Inferior parietal cortex (tissue), 1 donor: Measurements from ENCODE around the gene CNNM3.
"Not testable (repeated sequence)": the region's sequence is repeated elsewhere in the genome, so short reads cannot be mapped to it uniquely, and the experiment has no call there.

ENCODE experiments used
- DNase-seq: peaks from one replicate; pipeline ENCODE4 v3.0.0-alpha.2; 2016; ENCODE audit errors: extremely low spot score

CNNM3 gene

DNA sequence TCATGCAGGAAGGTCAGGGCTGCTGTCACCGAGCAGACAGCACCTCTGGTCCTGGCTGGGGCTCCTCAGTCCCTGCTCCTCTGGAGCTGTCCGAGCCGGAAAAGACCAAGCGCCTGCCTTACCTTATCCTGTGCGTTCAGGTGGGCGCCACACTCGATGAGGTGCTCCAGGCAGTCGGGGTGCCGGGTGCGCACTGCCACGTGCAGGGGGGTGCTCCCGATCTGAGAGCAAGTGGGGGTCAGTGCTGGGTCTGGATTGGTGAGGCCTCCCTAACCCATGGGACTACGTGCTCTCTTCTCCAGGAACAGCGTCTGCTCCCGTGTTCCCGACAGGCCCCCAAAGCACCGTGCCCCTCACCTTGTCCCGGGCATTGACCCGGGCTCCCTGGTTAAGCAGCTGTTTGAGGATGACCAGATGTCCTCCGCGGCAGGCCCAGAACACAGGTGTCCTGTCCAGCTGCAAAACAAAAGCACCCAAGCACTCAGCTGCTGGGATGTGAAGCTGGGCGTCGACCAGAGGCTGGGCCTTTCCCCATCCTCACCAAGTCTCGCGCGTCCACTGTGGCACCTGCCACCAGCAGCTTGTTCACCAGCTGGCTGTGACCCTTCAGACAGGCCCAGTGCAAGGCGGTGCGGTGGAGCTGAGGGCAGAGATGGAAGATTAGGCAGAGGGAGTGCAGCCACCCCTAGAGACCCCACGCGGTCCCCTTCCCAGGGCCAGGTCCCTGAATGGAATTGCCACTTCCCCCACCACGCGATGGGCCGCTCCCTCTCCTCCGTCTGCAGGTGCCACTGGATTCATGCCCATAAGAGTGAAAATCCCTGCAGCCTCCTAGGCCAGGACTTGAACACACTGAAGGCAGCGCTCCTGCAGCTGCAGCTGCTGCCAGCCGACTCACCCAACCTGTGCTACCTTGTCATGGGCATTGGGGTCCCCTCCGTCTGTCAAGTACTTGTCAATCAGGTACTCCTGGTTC, 24.1 kb downstream of the CNNM3 start:
- DNase-seq, result no peak

DNA sequence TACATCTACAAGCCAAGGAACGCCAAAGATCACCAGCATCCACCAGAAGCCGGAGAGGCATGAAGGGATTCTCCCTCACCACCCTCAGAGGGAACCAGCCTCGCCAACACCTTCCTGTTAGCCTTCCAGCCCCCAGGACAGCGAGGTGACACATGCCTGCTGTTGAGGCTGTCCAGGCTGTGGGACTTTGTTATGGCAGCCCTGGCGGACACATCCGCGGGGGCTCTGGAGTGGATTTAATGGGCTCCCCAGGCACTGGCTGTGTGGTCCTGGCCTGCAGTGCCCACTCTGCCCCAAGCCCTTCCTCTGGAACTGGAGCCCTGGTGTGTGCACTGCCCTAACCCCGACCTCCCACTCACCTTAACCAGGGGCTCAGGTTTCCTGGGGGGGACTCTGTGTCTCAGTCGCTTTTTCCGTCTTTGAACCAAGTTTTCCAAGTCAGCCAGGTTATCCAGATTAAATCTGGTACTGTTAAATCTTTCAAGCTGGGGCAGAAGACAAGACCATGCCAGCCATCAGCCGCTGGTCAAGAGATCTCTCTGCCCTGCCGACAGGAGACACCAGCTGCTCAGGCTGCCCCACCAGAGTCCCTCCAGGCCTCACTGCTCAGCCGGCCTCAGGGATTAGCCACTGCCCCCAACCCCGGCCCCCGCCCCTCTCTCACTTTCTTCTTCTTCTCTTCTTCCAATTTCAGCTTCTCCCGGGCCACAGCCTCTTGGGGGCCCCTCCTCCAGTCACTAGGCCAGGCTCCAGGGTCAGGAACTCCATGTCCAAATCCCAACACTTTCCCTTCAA, 25.8 kb downstream of the CNNM3 start:
- DNase-seq, result no peak

DNA sequence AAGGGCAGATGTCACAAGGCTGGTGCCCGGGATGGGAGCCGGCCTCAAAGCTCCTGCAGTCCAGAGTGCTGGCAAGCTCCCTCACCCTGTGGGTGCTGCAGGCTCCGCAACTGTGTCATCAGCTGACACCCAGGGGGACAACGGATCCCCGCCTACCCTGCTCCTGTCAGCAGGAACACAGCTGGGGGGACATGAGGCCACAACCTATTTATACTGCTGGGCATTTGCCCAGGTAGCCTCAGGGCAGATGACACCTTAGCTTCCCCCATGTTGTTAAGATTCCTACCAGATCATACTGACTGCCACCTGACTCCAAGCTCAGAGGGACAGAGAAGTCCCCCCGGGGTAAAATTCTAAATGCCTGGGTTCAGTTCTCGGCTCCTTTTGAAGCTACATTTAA, 26.5 kb downstream of the CNNM3 start:
- DNase-seq, result no peak

DNA sequence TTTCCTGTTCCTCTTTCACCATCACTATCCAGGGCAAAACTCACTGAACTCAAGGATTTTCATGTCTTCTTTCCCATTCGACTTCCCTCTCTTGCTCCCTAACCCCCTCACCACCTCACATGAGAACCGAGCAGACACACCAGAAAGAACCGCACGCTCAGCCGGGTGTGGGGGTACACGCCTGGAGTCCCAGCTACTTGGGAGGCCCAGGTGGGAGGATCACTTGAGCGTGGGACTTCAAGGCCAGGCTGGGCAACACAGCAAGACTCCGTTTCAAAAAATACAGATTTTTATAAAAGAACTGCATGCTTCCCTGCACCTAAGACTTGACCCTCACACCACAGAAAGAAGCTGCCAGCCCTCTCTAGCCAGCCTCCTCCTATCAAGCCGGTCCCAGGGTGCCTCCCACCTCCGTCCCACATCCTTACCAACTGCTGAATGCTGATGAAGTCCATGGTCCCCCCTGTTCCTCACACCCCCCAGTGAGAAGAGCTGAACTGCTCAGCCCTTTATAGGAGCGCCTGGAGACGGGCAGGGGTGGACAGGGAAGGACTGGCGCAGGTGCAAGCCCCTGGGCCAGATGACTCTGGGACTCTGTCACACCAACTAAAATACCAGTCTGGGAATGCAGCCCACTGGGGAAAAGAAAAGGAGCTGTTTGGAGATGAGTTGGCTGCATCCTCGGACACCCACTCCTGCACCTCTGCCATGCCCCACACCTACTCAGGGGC, 27.6 kb downstream of the CNNM3 start, which contains the start of gene ANKRD23:
ANKRD23 (minus strand) TSS at position 484 of the 731 bp plus-strand sequence; CDS start at position 455, 29 bp downstream.
- DNase-seq, result no peak

DNA sequence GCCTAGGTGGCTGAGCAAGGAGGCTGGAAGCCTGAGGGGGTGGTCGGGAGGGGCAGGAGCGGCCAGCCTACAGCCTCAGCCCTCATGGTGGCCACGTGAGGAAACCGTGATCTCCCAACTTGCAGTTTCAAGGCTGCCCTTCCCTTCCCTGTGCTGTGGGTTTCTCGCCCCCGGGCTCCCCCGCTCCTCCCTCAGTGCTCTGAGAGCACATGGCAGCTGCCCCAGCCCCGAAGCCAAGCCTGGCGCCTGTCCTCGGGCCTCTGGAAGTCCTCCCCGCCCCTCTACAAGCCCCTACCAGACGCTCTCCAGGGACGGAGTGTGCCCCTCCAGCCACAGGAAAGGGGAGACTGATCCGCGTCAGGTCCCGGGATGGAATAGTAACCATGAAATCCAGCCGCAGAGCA, 28.3 kb downstream of the CNNM3 start:
- DNase-seq, result no peak

DNA sequence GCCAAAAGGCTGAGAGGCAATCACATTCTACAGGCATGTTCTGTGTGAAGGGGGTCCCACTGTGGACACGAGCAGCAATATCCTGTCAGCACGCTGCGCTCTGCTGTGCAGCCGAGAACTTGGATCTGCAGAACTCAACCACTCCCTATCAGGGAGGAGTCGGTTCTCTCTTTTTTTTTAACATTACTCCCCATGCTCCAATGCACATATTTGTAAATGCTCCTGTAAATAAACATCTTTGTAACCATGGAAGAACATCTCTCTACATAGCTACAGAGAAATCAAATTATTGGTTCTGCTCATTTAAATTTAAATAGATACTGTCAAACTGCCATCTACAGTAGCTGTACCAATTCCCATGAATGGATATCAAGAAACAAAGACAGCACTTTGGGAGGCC, 30.8 kb downstream of the CNNM3 start:
- no peak for DNase-seq

DNA sequence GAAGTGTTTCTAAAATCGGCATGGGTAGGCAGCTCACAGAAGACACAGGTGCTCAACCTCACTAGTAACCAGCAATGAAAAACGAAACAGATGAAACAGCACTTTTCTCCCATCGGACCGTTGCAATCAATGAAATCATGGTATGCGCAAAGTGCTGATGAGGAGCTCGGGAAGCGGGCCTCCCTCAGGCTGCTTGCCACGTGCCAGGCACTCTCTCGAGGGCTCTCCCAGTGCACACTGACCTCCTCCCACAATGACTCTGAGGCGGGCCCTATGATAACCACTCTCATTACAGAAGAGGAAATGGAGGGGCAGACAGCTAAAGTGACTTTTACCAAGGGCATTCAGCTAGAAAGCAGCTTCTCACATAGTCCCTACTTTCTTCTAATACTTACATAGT, 31.5 kb downstream of the CNNM3 start:
- DNase-seq, result no peak

DNA sequence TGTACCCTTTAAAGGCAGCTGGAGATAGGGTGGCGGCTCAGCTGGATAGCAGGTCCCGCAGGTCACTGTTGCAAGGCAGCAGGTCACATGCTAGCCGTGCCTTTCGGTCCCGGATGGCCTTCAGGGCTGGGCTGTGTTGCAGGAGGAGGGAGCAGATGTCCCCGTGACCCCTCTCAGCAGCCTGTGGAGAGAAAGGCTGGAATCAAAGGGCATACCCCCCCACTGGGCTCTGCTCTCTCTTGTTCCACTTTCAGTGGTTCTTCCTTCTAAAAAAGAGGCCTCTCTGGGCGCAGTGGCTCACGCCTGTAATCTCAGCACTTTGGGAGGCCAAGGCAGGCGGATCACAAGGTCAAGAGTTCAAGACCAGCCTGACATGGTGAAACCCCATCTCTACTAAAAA, 32.2 kb downstream of the CNNM3 start:
- no peak for DNase-seq

DNA sequence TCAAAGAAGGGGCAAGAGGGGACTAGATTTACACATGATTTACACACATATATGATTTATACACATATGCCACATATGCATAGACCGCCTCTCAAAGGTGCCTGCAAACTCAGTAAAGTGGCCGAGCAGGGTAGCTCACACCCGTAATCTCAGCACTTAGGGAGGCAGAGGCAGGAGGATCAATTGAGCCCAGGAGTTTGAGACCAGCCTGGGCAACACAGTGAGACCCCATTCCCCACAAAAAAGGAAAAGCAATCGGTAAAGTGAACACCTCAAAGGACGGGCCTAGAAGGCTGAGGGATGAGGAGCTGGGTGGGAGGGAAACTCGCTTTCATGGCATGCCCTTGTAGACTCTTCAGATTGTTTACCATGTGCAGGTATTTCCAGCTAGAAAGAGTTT, 36.6 kb downstream of the CNNM3 start:
- DNase-seq, result no peak

DNA sequence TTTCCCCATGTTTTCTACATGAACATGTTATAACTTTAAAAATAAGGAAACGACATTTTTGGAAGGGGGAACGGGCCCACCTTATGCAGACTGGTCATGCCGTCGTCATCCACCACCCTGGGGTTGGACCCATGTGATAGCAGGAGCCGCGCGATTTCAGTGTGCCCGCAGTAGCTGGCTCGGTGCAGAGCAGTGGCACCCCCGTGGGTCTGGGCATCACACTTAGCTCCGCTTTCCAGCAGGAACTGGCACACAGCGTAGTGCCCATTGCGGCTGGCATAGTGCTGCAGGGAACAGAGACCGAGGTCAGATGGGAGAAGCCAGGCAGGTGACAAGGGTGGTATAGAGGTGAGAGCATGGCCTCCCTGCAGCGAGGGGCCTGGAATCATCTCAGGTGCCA, 37.3 kb downstream of the CNNM3 start:
- DNase-seq, result no peak

DNA sequence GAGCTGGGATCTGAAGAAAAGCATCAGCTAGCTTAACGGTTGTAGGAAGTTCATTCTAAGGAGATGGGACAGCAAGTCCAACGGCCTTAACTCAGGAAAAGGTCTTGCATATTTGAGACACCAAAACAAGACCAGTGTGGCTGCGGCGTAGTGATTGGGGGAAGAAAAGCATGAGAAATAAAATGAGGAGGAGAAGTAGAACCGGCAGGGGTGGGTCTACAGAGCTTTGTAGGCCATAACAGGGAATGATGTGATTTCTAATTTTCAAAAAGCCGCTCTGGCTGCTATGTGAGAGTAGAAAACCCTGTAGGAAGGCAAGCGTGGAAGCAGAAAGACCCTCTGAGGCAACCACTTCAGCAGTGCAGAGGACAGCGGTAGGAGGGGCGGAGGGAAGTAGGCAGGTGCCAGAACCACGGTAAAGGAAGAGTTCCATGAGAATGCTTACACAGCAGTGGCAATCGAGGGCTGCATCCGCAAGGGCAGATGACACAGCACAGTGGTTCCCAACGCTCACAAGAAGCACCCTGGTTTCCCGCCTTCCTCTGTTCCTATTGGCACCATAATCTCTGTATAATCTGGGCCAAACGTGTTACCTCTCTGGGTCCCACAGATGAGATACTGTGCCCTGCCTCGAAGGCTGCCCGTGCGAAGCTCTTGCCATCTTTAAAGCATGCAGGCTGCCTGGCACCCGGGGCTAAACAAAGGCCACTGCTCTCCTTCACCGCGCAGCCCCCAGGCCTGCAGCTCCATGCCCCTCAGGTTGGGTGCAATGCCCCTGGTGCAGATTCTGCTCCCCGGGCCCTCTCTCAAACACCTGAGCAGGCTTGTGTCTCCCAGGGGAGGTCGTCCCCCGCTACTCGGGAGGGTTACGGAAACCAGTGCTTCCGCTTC, 41.0 kb downstream of the CNNM3 start:
- DNase-seq, result peak; percentile 43

DNA sequence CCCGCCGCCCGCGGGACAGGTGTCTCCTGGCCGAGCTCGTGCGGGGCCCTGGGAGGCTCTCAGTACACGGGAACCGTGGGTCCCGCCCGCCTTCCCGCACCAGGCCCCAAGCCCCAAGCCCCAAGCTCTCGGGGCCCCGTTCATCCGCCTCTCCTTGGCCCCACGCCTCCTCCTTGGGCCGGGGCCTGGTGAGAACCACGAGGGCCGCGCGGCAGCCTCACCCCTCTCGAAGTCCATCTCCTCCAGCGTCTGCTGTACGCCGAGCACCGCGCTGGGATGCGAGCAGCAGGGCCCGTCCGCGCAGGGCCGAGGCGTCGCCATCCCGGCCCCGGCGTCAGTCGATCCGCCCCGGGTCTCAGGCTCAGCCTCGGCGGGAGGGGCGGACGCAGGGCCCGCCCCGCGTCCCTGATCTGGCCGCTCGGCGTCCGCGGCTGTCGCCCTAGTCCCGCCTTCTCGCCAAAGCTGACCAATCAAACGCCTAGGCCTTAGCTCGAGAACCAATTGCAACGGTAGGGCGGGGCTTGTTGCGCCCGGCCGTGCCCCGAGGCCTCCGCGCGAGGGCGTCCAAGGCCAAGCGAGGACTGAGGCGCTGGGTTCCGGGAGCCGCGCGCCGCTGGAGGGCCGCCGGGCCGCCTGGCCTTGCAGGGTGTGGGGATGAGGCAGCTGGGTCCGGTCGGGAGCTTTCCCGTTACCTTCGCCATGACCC, 41.8 kb downstream of the CNNM3 start, which contains the start of gene ANKRD39:
ANKRD39 (minus strand) TSS at position 350 of the 706 bp plus-strand sequence; CDS start at position 321, 29 bp downstream.
- peak; percentile 98 for DNase-seq

DNA sequence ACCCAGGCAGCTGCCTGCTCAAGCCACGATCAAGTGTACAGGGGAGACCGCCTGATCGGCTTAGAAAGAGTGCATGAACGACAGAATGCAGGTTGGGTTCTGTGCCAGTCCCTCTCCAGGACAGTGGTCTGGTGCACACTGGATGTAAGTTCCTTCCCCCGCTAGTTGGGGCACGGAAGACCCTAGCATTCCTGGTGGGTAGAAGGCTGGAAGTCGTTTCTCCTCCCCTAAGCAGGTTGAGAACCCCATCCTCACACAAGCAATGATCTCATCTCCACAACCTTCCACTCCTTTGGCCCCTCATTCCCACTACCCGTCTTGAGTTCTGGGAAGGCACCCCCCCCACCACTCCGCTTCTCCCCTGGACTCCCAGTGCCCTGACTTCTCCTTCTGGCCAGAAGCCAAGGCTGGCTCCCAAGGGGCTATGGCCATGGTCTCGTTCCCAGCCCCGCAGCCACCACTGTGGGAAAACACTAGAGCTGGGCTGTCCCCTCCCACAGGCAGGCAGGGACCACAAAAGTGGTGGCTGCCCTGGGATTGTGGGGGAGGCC, 43.1 kb downstream of the CNNM3 start:
- DNase-seq, result peak; percentile 33

DNA sequence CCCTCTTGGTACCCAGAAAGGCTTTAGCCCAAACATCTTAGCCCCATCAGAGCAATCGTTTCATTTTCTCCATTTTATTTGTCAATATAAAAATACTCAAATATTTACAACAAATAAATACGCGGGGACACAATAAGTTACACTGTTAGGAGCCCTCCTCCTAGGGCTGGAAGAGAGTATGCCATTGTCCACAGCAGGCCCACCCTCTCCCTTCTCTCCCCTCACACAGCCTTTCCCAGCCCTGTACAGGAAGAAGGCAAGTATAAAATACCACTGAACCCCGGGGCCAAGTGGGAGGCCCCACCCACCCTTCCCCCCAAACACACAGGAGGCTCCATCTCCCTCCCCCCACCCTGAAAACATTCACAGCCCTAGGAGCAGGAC, 43.6 kb downstream of the CNNM3 start:
- no peak for DNase-seq

DNA sequence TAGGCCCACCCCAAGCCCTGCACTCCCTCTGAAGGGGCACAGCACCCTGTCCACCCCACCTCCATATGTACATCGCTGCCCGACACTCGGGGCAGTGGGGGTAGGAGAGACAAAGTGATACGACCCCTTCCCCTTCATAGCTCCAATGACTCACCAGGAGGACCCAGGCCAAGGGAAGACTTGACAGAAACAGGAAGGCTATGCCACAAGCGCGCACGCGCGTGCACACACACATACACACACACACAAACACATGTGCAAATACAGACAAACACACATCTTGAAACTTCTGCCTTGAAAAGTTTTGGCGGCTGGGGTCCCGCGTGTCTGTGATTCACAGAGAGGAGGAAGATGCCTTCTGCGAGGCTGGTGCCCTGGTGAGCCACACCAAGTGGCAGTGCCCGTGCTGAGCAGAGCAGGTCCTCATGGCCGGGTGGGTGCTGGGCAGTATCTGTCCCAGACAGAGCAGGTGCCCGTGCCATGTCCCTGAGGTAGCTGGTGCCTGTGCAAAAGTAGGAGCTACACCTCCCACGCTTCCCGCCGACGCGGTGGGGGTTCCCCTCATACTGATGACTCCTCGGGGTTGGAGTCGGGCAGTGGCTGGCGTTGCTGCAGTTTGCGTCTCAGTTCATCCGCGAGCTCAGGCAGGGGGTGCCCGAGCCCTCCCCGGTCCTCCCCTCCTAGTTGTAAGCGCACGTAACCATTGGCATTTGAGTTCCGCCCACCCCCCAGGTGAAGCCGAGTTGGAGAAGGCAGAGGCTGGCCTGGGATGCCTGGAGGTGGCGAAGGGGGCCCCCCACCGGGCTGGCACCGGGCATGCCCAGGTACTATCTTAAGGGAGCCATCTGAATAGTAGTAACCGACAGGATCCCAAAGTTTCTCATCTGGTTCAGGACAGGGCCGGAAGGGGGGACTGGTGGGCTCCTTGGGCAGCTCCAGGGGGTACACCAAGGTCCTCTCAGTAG, 44.3 kb downstream of the CNNM3 start:
- no peak for DNase-seq

DNA sequence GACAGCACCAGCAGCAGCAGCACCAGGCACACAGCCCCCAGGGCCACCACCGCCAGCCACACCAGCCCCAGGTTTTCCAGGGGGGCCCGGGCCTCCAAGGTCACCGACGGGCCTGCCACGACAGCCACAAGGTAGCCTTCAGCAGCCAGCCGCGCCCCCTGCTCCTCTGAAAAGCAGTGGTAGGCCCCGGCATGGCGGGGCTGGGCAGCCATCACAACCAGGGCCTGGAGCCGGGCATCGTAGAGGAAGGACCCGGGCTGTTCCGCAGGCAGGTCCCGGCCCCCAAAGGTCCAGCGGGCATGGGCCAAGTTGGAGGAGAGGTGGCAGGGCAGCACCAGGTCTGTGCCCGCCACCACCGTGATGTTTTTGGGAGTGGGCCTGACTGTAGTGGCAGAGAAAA, 45.0 kb downstream of the CNNM3 start:
- DNase-seq, result no peak

DNA sequence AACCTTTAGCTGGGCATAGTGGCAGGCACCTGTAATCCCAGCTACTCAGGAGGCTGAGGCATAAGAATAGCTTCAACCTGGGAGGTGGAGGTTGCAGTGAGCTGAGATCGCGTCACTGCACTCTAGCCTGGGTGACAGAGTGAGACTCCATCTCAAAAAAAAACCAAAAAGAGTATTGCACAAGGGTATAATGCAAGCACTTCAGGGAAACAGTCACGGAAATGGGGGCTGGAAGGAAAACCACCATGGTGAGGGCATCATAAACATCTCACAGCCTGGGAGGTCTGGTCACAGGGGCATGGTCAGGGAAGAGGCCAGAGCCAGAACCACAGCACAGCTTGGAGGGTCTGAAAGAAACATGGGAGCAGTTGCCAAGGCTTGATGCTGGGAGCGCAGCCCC, 47.0 kb downstream of the CNNM3 start:
- not testable (repeated sequence) for DNase-seq

DNA sequence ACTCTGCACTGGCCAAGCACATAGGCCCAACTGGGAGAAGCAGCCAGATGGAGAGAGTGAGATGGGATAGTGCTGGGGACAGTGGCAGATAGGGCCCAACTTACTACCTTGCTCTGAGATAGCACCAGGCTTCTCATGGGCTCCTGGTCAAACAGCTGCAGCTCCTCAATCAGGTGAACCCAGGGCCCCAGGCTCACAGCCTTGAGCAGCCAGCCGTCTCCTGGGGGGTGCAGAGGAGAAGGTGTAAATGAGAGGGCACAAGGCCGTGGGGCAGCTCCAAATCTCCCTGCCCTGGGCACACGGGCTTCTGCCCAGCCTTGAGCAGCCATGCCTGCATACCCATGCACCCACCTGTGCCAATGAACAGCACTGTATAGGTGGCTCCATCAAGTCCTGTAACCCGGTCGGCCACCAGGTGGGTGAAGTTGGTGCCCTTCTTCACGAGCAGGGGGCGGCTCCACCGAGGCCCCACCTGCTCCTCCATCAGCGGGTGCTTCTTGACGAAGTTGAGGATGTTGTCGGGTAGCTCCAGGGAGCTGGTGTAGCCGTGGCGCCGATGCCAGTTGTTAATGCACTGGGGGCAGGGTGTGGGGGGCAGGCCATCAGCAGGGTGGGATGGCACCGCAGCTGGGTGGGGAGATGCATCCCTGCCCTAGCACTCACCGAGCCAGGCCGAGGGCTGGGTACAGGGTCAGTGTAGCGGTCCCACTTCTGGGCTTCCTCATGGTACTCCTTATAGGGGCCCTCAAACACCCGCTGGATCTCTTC, 47.7 kb downstream of the CNNM3 start:
- DNase-seq, result no peak
